ENCODE results near the gene LRRC51.
"Not testable (repeated sequence)": the region's sequence is repeated elsewhere in the genome, so short reads cannot be mapped to it uniquely, and the experiment has no call there.

The LRRC51 gene

GRCh38 chr11:72141066-72141465, 60.4 kb downstream of the LRRC51 start:
- no peak for DNase-seq (ENCODE audit: low spot score)

DNA sequence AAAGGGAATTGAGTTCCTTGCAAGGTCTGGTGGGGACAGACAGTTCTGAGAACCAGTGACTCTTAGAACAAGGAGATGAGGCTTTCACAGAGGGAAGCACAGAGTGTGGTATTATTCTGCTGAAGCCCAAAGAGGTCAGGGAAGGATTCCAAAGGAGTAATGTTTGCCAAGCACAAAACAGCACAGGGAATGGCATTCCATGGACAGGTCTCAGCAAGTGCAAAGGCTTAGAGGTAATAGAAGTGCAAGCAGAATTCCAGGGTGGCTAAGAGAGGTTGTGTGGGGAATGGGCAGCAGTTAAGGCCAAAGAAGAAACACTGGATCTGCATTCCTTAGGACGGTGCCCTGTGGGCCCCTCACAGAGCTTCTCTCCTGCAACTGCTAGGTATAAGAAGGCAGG, 61.4 kb downstream of the LRRC51 start:
- DNase-seq (ENCODE audit: low spot score): not testable (repeated sequence)

GRCh38 chr11:72142543-72142942, 61.9 kb downstream of the LRRC51 start:
- not testable (repeated sequence) for DNase-seq (ENCODE audit: low spot score)

GRCh38 chr11:72144807-72145565, 64.3 kb downstream of the LRRC51 start:
- DNase-seq (ENCODE audit: low spot score): no peak

Measured in D341Med (cell line).